ENCODE measurements around the gene LAIR1. TPM values are rescaled to one million over a fixed set of nuclear protein-coding genes. Genes with fewer than 3 reads are reported as not detected.
"Not testable (repeated sequence)": the region's sequence is repeated elsewhere in the genome, so short reads cannot be mapped to it uniquely, and the experiment has no call there.

Gene LAIR1
- total and polyA plus RNA-seq, 2 experiments from 2014 or later, result 0.20 to 2.2 TPM

DNA sequence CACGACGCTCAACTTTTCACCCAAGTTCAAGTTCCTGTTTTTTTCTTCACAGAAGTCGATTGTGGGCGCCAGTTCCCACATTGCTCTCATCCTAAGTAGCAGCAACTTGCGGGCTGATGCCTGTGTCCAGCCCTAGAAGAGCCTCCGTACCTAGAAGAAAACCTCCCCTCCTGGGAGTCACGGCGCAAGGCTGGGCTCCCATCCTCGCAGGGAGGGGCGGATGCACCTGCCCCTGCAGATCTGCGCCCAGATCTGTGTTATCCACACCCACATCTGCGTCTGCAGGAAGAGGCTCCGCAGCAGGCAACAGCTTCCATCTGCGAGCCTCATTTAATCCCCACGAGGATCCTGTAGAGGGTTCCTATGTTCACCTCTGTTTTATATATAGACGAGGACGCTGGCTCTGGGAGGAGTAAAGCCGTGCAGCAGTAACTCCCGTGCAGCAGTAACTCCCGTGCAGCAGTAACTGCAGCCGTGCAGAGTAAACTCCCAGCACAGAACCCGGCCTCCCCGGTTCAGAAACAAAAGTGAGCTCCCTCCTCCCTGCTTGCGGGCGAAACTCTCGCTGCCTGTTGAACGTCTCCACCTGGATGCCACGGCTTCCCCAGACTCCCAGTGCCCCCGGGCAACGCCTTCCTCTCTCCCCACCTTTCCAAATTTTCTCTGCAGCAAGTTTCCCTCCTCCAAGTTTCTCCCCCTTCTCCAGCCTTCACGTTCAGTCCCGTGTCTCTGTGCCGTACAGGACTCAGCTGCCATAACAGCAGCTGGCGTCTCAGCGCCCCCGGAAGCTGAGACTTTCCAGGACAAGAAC is 23.5 kb upstream of the LAIR1 start:
- WGBS (ENCODE audit: low lambda C conversion rate, missing lambda C conversion rate), result 63% methylated on average over 36 of the region's 36 CpGs
- peaks cover 19% of the 10 kb centered on the region for H3K27me3 ChIP-seq
- H3K4me1 ChIP-seq (ENCODE audit: insufficient read depth), result no peaks in the 10 kb centered on the region
- H3K27ac ChIP-seq, result no peak overlapping the region
- H3K4me3 ChIP-seq, result no peak overlapping the region
- no peak for DNase-seq (ENCODE audit: low spot score)
- TF ChIP-seq EZH2phosphoT487 (IDR thresholded peaks at IDR 0.05; ENCODE audit: low read depth, severe bottlenecking, unreplicated experiment) (no peak), EZH2 (IDR thresholded peaks at IDR 0.05; ENCODE audit: borderline replicate concordance) (no peak)
- TF ChIP-seq, protein P1, sequence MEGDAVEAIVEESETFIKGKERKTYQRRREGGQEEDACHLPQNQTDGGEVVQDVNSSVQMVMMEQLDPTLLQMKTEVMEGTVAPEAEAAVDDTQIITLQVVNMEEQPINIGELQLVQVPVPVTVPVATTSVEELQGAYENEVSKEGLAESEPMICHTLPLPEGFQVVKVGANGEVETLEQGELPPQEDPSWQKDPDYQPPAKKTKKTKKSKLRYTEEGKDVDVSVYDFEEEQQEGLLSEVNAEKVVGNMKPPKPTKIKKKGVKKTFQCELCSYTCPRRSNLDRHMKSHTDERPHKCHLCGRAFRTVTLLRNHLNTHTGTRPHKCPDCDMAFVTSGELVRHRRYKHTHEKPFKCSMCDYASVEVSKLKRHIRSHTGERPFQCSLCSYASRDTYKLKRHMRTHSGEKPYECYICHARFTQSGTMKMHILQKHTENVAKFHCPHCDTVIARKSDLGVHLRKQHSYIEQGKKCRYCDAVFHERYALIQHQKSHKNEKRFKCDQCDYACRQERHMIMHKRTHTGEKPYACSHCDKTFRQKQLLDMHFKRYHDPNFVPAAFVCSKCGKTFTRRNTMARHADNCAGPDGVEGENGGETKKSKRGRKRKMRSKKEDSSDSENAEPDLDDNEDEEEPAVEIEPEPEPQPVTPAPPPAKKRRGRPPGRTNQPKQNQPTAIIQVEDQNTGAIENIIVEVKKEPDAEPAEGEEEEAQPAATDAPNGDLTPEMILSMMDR (IDR thresholded peaks at IDR 0.05; ENCODE audit: poor library complexity), result no peak
- H4K20me1 ChIP-seq (ENCODE audit: insufficient read depth, poor library complexity, severe bottlenecking), result no peaks in the 10 kb centered on the region
- no peak overlapping the region for H2AFZ ChIP-seq
- H3K9me2 ChIP-seq (replicated peaks; ENCODE audit: insufficient read depth), result no peaks in the 10 kb centered on the region
- no peaks in the 10 kb centered on the region for H3K79me2 ChIP-seq
- H3K4me2 ChIP-seq, result no peak overlapping the region
- no peaks in the 10 kb centered on the region for H3K36me3 ChIP-seq (replicated peaks; ENCODE audit: insufficient read depth, low read depth)
- H3K9me3 ChIP-seq (ENCODE audit: low read depth), result no peaks in the 10 kb centered on the region

DNA sequence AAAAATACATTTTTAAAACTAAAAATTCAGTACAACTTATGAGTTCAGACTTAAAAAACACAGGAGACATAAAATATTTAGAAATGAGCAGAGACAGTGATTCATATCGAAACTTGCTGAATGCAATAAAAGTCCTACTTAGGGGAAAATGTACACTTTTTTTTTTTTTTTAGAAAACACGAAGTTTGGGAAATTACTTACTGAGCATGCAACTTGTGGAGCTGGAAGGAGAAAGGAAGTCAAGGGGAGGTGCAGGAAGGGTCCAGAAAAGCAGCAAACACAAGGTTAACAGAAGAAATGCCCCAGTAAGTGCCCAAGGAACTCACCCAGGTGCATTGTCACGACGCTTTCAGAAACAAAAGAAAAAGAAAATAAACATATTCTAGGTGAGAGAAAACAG is 18.6 kb upstream of the LAIR1 start:
- Histone ChIP-seq H3K4me1 (ENCODE audit: insufficient read depth) (no peaks in the 10 kb centered on the region), H3K27ac (no peak overlapping the region), H3K79me2 (no peaks in the 10 kb centered on the region), H3K27me3 (peaks cover 5% of the 10 kb centered on the region), H3K36me3 (replicated peaks; ENCODE audit: insufficient read depth, low read depth) (no peaks in the 10 kb centered on the region), H3K4me3 (no peak overlapping the region), H4K20me1 (ENCODE audit: insufficient read depth, poor library complexity, severe bottlenecking) (no peaks in the 10 kb centered on the region), H3K9me2 (replicated peaks; ENCODE audit: insufficient read depth) (no peaks in the 10 kb centered on the region), H3K9me3 (ENCODE audit: low read depth) (no peaks in the 10 kb centered on the region), H2AFZ (no peak overlapping the region), H3K4me2 (no peak overlapping the region)
- DNase-seq (ENCODE audit: low spot score), result no peak
- WGBS (ENCODE audit: low lambda C conversion rate, missing lambda C conversion rate), result 82% methylated on average over 4 of the region's 4 CpGs
- TF ChIP-seq EZH2 (IDR thresholded peaks at IDR 0.05; ENCODE audit: borderline replicate concordance) (no peak), EZH2phosphoT487 (IDR thresholded peaks at IDR 0.05; ENCODE audit: low read depth, severe bottlenecking, unreplicated experiment) (no peak)
- TF ChIP-seq, protein P1 (IDR thresholded peaks at IDR 0.05; ENCODE audit: poor library complexity), result no peak

DNA sequence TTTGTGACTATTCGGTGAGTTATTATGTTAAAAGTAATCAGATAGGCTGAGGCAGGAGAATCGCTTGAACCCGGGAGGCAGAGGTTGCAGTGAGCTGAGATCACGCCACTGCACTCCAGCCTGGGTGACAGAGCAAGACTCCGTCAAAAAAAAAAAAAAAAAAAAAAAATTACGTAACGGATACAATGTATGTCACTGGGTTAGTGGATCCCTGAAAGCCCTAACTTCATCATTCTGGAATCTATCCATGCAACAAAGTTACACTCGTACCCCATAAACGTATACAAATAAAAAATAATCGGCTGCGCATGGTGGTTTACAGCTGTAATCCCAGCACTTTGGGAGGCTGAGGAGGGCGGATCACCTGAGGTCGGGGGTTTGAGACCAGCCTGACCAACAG is 17.3 kb upstream of the LAIR1 start:
- not testable (repeated sequence) for H2AFZ ChIP-seq; H3K9me3 ChIP-seq (ENCODE audit: low read depth); H3K4me1 ChIP-seq (ENCODE audit: insufficient read depth); H4K20me1 ChIP-seq (ENCODE audit: insufficient read depth, poor library complexity, severe bottlenecking); DNase-seq (ENCODE audit: low spot score); H3K27ac ChIP-seq; H3K27me3 ChIP-seq; H3K4me2 ChIP-seq; H3K9me2 ChIP-seq (replicated peaks; ENCODE audit: insufficient read depth); H3K4me3 ChIP-seq; H3K36me3 ChIP-seq (replicated peaks; ENCODE audit: insufficient read depth, low read depth); H3K79me2 ChIP-seq
- WGBS (ENCODE audit: low lambda C conversion rate, missing lambda C conversion rate), result 91% methylated on average over 12 of the region's 13 CpGs

DNA sequence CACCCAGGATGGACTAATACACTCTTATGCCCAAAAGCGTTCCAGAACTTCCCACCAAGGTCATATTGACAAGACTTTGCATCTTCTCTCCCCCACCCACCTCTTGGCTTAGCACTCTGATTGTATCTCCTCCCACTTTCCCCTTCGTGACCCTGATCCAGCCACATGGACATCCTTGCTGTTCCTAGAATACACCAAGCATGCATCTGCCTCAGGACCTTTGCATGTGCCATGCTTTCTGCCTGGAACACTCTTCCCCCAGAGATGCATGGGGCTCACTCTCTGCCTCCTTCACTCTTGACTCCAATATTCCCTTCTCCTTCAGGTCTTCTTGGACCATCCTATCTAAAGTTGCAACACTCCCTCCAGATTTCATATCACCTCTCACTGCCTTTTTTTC is 16.2 kb upstream of the LAIR1 start:
- TF ChIP-seq EZH2phosphoT487 (IDR thresholded peaks at IDR 0.05; ENCODE audit: low read depth, severe bottlenecking, unreplicated experiment) (no peak), EZH2 (IDR thresholded peaks at IDR 0.05; ENCODE audit: borderline replicate concordance) (no peak)
- TF ChIP-seq, protein P1 (IDR thresholded peaks at IDR 0.05; ENCODE audit: poor library complexity), result no peak
- H3K27ac ChIP-seq, result no peak overlapping the region
- WGBS (ENCODE audit: low lambda C conversion rate, missing lambda C conversion rate), result 77% methylated on average over 2 of the region's 2 CpGs

More for the DNA sequence above, 16.2 kb upstream of the LAIR1 start:
- Histone ChIP-seq H3K79me2 (no peaks in the 10 kb centered on the region), H3K4me3 (no peak overlapping the region), H2AFZ (no peak overlapping the region), H3K4me1 (ENCODE audit: insufficient read depth) (no peaks in the 10 kb centered on the region), H3K4me2 (no peak overlapping the region), H3K36me3 (replicated peaks; ENCODE audit: insufficient read depth, low read depth) (no peaks in the 10 kb centered on the region), H3K27me3 (no peaks in the 10 kb centered on the region), H3K9me3 (ENCODE audit: low read depth) (no peaks in the 10 kb centered on the region), H4K20me1 (ENCODE audit: insufficient read depth, poor library complexity, severe bottlenecking) (no peaks in the 10 kb centered on the region), H3K9me2 (replicated peaks; ENCODE audit: insufficient read depth) (no peaks in the 10 kb centered on the region)
- DNase-seq (ENCODE audit: low spot score), result no peak

Data from hepatocyte (in vitro differentiated cells).